Body of pancreas (tissue), 4 donors: ENCODE data around the gene MUC6.

Source experiments
- POLR2A ChIP-seq, 3 donors: fragments of 450-650 bp; IDR thresholded peaks; one replicate each; pipeline ENCODE4 v1.6.1; 2016; ENCODE audit warnings: antibody characterized with exemption in 3 of 3, mild to moderate bottlenecking in 2 of 3
- TF ChIP-seq, protein P1 (sequence below), 7 experiments: fragments of 450-650 bp in 4 of 7; fragments of 200-600 bp in 3 of 7; sonication (generic) in 3 of 7; IDR thresholded peaks; one replicate each; pipeline ENCODE4 v1.5.1; 2016 to 2019; ENCODE audit warnings: antibody characterized with exemption in 7 of 7

DNA sequence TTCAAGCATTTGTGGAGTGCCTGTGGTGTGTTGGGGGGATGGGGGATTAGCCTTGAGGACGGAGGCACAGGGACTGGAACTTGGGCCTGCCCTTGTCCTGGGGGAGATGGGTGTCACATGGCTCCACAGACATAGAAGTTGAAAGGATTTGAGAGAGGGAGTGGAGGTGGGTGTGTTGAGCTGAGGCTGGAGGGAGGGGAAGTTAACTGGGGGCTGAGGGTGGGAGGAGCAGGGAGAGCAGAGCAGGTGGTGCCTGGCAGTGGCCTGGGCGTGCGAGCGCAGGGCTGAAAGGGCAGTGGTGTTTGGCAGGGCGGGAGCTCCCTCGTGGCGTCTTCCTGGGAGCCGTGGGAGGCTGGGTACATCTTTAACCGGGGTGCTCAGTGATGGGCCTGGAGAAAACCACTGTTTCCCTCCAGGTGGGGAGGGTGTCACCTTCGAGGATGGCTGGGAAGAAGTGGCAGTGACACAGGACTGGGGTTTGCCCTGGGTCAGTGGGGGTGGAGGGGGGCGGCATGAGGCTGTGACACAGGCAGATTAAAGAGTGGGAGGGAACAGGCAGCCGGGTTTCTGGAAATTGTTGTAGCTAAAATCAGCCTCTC lies 65.3 kb downstream of the MUC6 start:
- TF ChIP-seq POLR2A (IDR thresholded peaks at IDR 0.05) = no peak
- TF ChIP-seq, protein P1, sequence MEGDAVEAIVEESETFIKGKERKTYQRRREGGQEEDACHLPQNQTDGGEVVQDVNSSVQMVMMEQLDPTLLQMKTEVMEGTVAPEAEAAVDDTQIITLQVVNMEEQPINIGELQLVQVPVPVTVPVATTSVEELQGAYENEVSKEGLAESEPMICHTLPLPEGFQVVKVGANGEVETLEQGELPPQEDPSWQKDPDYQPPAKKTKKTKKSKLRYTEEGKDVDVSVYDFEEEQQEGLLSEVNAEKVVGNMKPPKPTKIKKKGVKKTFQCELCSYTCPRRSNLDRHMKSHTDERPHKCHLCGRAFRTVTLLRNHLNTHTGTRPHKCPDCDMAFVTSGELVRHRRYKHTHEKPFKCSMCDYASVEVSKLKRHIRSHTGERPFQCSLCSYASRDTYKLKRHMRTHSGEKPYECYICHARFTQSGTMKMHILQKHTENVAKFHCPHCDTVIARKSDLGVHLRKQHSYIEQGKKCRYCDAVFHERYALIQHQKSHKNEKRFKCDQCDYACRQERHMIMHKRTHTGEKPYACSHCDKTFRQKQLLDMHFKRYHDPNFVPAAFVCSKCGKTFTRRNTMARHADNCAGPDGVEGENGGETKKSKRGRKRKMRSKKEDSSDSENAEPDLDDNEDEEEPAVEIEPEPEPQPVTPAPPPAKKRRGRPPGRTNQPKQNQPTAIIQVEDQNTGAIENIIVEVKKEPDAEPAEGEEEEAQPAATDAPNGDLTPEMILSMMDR (IDR thresholded peaks at IDR 0.05) = no peak
